HFF-Myc (cell line): Measurements from ENCODE around the gene PINK1.

ENCODE experiments used
- DNase-seq: peaks from one replicate; pipeline ENCODE4 v3.0.0-alpha.2; 2011; ENCODE audit warnings: low read depth; ENCODE audit errors: extremely low read depth
- H3K4me3 ChIP-seq: replicated peaks from 2 replicates; pipeline ENCODE4 v1.5.1; 2011; ENCODE audit warnings: low read depth, mild to moderate bottlenecking, control low read depth, low read length
- CTCF ChIP-seq: IDR thresholded peaks from 2 replicates; pipeline ENCODE4 v1.5.1; 2012; ENCODE audit warnings: mild to moderate bottlenecking, low read depth, low read length, control low read depth; ENCODE audit errors: missing control alignments

The PINK1 gene

GRCh38 chr1:20590306-20590777 is 42.9 kb upstream of the PINK1 start:
- no peak for TF ChIP-seq CTCF
- no peak for DNase-seq
- H3K4me3 ChIP-seq: peak overlapping the region; percentile 25; the same call in 1 of the 2 replicates

- TF ChIP-seq CTCF: no peak
- no peak overlapping the region for H3K4me3 ChIP-seq
- no peak for DNase-seq
Measured at GRCh38 chr1:20593756-20594155, 39.5 kb upstream of the PINK1 start.

- no peak for DNase-seq
- H3K4me3 ChIP-seq: no peak overlapping the region
- TF ChIP-seq CTCF: no peak
Measured at GRCh38 chr1:20594746-20595145, 38.5 kb upstream of the PINK1 start.

- no peak for TF ChIP-seq CTCF
- no peak overlapping the region for H3K4me3 ChIP-seq
- DNase-seq: no peak
Measured at GRCh38 chr1:20596106-20596505, 37.2 kb upstream of the PINK1 start.

GRCh38 chr1:20597650-20598049 is 35.6 kb upstream of the PINK1 start:
- H3K4me3 ChIP-seq: no peak overlapping the region
- no peak for TF ChIP-seq CTCF
- DNase-seq: no peak

- H3K4me3 ChIP-seq: no peak overlapping the region
- no peak for TF ChIP-seq CTCF
- DNase-seq: no peak
Measured at GRCh38 chr1:20600156-20600555, 33.1 kb upstream of the PINK1 start.

- TF ChIP-seq CTCF: no peak
- no peak for DNase-seq
Measured at GRCh38 chr1:20601129-20601825, 32.0 kb upstream of the PINK1 start.

More at GRCh38 chr1:20601129-20601825, 32.0 kb upstream of the PINK1 start:
- no peak overlapping the region for H3K4me3 ChIP-seq
